GM19452 (cell line): ENCODE results near the gene IL1RAPL1.

Experiments
- ATAC-seq: cut with Tn5 transposase; IDR thresholded peaks from one replicate; pipeline ENCODE4 v1.9.1; 2021; ENCODE audit not compliant: unreplicated experiment

Gene IL1RAPL1

DNA sequence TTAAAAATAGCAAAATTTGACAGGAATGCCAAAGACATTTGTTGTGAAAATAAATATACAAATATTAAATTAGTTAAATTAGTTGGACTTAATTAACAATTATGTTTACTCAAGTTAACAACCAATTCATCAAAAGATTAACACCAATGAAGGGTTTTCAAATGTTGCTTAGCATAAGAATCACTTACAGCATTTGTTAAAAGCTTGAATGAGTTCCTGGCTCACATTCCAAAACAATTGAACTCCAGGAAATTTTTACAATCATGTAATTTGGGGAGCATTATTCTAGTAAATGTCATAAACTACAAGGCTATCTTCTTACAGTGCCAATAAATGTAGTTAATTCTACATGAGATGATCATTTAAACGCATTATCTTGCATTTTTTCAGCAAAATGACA, 1378.4 kb downstream of the IL1RAPL1 start:
- no peak for ATAC-seq

DNA sequence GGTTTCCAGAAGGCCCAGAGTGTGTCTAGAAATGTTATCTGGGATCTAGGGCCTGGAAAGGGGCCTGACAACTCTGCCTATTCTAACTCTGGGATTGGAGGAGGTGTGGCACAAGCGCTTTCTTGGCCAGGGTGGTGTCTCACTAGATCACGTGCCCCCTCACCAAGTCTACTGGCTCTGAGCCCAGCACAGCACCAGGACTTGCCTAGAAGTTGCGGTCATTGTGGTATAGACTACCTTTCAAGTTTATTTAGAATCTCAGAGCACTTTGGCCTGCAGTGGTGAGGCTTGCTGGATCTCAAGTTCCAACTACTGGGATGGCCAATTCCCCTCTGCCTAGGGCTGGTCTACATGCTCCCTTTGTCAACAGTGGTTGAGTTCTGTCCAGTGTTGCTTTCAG, 1404.8 kb downstream of the IL1RAPL1 start:
- no peak for ATAC-seq

DNA sequence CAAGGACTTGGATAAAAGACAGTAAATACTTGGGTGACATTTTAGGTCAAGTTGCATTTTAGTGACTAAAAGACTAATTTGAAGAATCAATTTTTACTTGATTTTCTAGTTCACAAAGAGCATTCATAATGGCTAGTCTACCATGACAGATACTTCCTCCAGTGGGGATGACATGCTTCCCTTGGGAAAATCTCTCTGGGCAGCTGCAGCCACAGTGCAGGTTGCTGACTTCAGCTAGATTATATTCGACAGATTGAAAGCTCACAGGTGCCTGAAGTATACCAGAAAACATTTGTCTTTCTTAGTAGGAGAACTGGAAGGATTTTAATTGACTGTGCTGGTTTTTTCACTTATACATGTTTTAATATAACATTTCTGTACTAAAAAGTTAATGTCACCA, 1418.6 kb downstream of the IL1RAPL1 start:
- no peak for ATAC-seq
